VCaP (cell line): ENCODE results near the gene PLA1A.

Experiments used
- H3K27ac ChIP-seq: fragments of 450-650 bp; 2 replicates; pipeline ENCODE4 v1.5.1; 2017
- CTCF ChIP-seq: fragments of 450-650 bp; conservative IDR thresholded peaks from 2 replicates; pipeline ENCODE4 v1.5.1; 2017; ENCODE audit warnings: mild to moderate bottlenecking, moderate library complexity

The PLA1A gene

GRCh38 chr3:119627461-119627860 is 29.8 kb downstream of the PLA1A start:
- no peak for TF ChIP-seq CTCF
- H3K27ac ChIP-seq = no peak overlapping the region

GRCh38 chr3:119628390-119628789 is 30.7 kb downstream of the PLA1A start:
- no peak overlapping the region for H3K27ac ChIP-seq
- TF ChIP-seq CTCF = no peak

GRCh38 chr3:119628816-119629445 is 31.2 kb downstream of the PLA1A start:
- no peak overlapping the region for H3K27ac ChIP-seq

GRCh38 chr3:119630128-119630879 is 32.6 kb downstream of the PLA1A start:
- no peak for TF ChIP-seq CTCF
- H3K27ac ChIP-seq = no peak overlapping the region

More at GRCh38 chr3:119628816-119629445, 31.2 kb downstream of the PLA1A start:
- TF ChIP-seq CTCF = no peak

- no peak overlapping the region for H3K27ac ChIP-seq
Observed at GRCh38 chr3:119630880-119631329, 33.2 kb downstream of the PLA1A start.

GRCh38 chr3:119631516-119631915 is 33.8 kb downstream of the PLA1A start:
- H3K27ac ChIP-seq = no peak overlapping the region
- TF ChIP-seq CTCF = no peak

More at GRCh38 chr3:119630880-119631329, 33.2 kb downstream of the PLA1A start:
- no peak for TF ChIP-seq CTCF

GRCh38 chr3:119632216-119632615 is 34.5 kb downstream of the PLA1A start:
- H3K27ac ChIP-seq = no peak overlapping the region
- no peak for TF ChIP-seq CTCF
